Tibial nerve (tissue), 4 donors: ENCODE results near the gene ZFX. TPM values are rescaled to one million over a fixed set of nuclear protein-coding genes. Genes with fewer than 3 reads are reported as not detected.

Source experiments
- DNase-seq, 2 donors: peaks; one replicate each; pipeline ENCODE4 v3.0.0-alpha.2; 2019; ENCODE audit warnings: low spot score in 2 of 2
- H3K27ac ChIP-seq, 4 donors: fragments of 200-600 bp; sonication (generic) in 3 of 4; one replicate each; pipeline ENCODE4 v1.5.1; 2017 to 2019; ENCODE audit warnings: mild to moderate bottlenecking in 1 of 4
- H3K27me3 ChIP-seq, 2 donors: fragments of 200-600 bp; sonication (generic) in 1 of 2; one replicate each; pipeline versions ENCODE4 v1.5.1 to v1.6.0; 2017 to 2019
- H3K36me3 ChIP-seq, 3 donors: fragments of 200-600 bp; sonication (generic); one replicate each; pipeline ENCODE4 v1.5.1; 2018 to 2019
- H3K4me1 ChIP-seq, 4 donors: fragments of 200-600 bp; sonication (generic) in 3 of 4; one replicate each; pipeline ENCODE4 v1.5.1; 2017 to 2019
- H3K4me3 ChIP-seq, 4 donors: fragments of 200-600 bp; sonication (generic) in 3 of 4; one replicate each; pipeline ENCODE4 v1.5.1; 2017 to 2019; ENCODE audit warnings: mild to moderate bottlenecking in 1 of 4, moderate library complexity in 1 of 4
- H3K9me3 ChIP-seq, 4 donors: fragments of 200-600 bp; sonication (generic) in 3 of 4; one replicate each; pipeline ENCODE4 v1.5.1; 2017 to 2019
- CTCF ChIP-seq, 5 experiments: fragments of 200-600 bp in 3 of 5; fragments of 450-650 bp in 2 of 5; sonication (generic) in 3 of 5; IDR thresholded peaks; one replicate each; pipeline ENCODE4 v1.5.1; 2016 to 2019; ENCODE audit warnings: antibody characterized with exemption in 5 of 5, mild to moderate bottlenecking in 3 of 5, moderate library complexity in 2 of 5
- EP300 ChIP-seq, 2 donors: sonication (generic); formaldehyde crosslinking; IDR thresholded peaks; one replicate each; pipeline ENCODE4 v1.6.1; 2017; ENCODE audit warnings: antibody characterized with exemption in 2 of 2, mild to moderate bottlenecking in 1 of 2
- POLR2A ChIP-seq, 2 donors: fragments of 450-650 bp; IDR thresholded peaks; one replicate each; pipeline ENCODE4 v1.6.1; 2017; ENCODE audit warnings: antibody characterized with exemption in 2 of 2, mild to moderate bottlenecking in 2 of 2, moderate library complexity in 2 of 2
- WGBS, 2 donors: methylation state at CpG; one replicate each; pipeline ENCODE4 v1.1.5; 2018; 5-methylcytosine and 5-hydroxymethylcytosine counted together
- total RNA-seq, 4 donors: library from RNA; depleted of rRNA; stranded (reverse); fragments of >200 nt; gene quantifications; one replicate each; pipeline ENCODE4 v1.1.0, GENCODE V29; 2016

Gene ZFX
- total RNA-seq, 4 donors from 2014 or later = 30.4 to 136 (median 33.3) TPM

GRCh38 chrX:24225265-24225664, 75.7 kb downstream of the ZFX start:
- Histone ChIP-seq H3K27me3 (no peaks in the 10 kb centered on the region), H3K4me3 (no peak overlapping the region), H3K4me1 (no peaks in the 10 kb centered on the region), H3K9me3 (no peaks in the 10 kb centered on the region), H3K27ac (no peak overlapping the region), H3K36me3 (no peaks in the 10 kb centered on the region)
- no peak for DNase-seq
- TF ChIP-seq CTCF (IDR thresholded peaks at IDR 0.05) = no peak

- Histone ChIP-seq H3K36me3 (no peaks in the 10 kb centered on the region), H3K27ac (no peak overlapping the region), H3K9me3 (no peaks in the 10 kb centered on the region), H3K4me3 (no peak overlapping the region), H3K4me1 (no peaks in the 10 kb centered on the region), H3K27me3 (no peaks in the 10 kb centered on the region)
- TF ChIP-seq EP300 (IDR thresholded peaks at IDR 0.05) (no peak), CTCF (IDR thresholded peaks at IDR 0.05) (no peak), POLR2A (IDR thresholded peaks at IDR 0.05) (no peak)
- 96 to 97% methylated on average over 2 of the region's 2 CpGs for WGBS, 2 donors
- DNase-seq = no peak
These were observed 76.6 kb downstream of the ZFX start for GRCh38 chrX:24226176-24226575.

GRCh38 chrX:24228596-24228995, 79.1 kb downstream of the ZFX start:
- WGBS, 2 donors = 81 to 97% methylated on average over 5 of the region's 5 CpGs
- Histone ChIP-seq H3K27me3 (no peaks in the 10 kb centered on the region), H3K9me3 (no peaks in the 10 kb centered on the region), H3K4me1 (no peaks in the 10 kb centered on the region), H3K27ac (no peak overlapping the region), H3K4me3 (no peak overlapping the region), H3K36me3 (no peaks in the 10 kb centered on the region)
- TF ChIP-seq EP300 (IDR thresholded peaks at IDR 0.05) (no peak), CTCF (IDR thresholded peaks at IDR 0.05) (no peak), POLR2A (IDR thresholded peaks at IDR 0.05) (no peak)
- DNase-seq = no peak

- Histone ChIP-seq H3K27ac (no peak overlapping the region), H3K36me3 (no peaks in the 10 kb centered on the region), H3K4me3 (no peak overlapping the region), H3K9me3 (no peaks in the 10 kb centered on the region), H3K4me1 (no peaks in the 10 kb centered on the region), H3K27me3 (no peaks in the 10 kb centered on the region)
- DNase-seq = no peak
- TF ChIP-seq POLR2A (IDR thresholded peaks at IDR 0.05) (no peak), CTCF (IDR thresholded peaks at IDR 0.05) (no peak), EP300 (IDR thresholded peaks at IDR 0.05) (no peak)
- 72 to 78% methylated on average over 10 of the region's 10 CpGs for WGBS, 2 donors
These were observed 79.9 kb downstream of the ZFX start for GRCh38 chrX:24229400-24229879.

GRCh38 chrX:24229976-24230375, 80.4 kb downstream of the ZFX start:
- Histone ChIP-seq H3K36me3 (no peaks in the 10 kb centered on the region), H3K9me3 (no peaks in the 10 kb centered on the region), H3K27ac (no peak overlapping the region), H3K4me3 (no peak overlapping the region), H3K27me3 (no peaks in the 10 kb centered on the region), H3K4me1 (no peaks in the 10 kb centered on the region)
- WGBS, 2 donors = 54 to 61% methylated on average over 3 of the region's 3 CpGs
- DNase-seq = no peak
- TF ChIP-seq EP300 (IDR thresholded peaks at IDR 0.05) (no peak), CTCF (IDR thresholded peaks at IDR 0.05) (no peak), POLR2A (IDR thresholded peaks at IDR 0.05) (no peak)
